ENCODE data around the gene EXOC6B.
"Not testable (repeated sequence)": the region's sequence is repeated elsewhere in the genome, so short reads cannot be mapped to it uniquely, and the experiment has no call there.

EXOC6B gene

DNA sequence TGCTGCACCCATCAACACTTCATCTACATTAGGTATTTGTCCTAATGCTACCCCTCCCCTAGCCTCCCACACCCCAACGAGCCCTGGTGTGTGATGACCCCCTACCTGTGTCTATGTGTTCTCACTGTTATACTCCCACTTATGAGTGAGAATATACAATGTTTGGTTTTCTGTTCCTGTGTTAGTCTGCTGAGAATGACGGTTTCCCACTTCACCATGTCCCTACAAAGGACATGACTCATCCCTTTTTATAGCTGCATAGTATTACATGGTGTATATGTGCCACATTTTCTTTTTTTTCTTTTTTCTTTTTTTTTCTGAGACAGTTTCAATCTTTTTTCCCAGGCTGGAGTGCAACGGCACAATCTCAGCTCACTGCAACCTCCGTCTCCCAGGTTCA, 394.1 kb downstream of the EXOC6B start:
- DNase-seq (ENCODE audit: low spot score), result no peak

DNA sequence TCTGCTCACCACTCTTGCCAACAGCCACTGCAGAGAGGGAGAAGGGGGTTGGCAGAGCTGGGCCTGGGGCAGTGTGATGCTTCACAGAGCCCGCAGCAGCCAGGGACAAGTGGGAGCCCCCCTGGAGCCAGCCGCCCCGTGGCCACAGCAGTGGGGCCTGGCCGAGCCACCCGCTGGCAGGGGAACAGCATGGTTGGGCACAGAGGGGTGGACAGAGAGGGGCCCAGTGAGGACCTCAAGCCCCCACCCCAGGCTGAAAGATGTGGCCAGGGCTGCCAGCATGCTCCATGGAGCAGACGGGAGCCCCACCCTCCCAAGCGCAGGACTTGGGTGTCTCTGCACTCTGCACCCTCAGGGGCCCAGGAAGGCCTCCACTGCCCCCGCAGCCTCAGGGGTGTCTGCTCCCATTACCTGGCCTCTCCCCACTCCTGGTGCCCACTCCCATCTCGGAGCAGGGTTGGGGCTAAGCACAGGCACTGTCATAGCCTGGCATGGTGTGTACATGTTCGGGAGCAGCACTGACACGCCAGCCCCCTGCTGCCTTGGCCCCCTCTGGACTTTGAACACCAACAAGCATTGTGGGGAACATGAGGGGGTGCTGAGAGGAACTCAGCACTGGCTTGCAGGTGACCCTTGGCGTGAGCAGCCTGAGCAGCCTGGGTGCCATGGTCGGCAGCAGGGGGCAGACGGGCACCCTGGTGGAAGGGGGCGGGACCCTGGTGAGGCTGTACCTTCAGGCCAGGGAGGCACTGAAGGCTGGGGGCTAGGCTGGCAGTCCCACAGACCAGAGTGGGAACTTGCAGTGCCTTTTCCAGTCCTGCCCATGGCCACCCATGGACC, 398.6 kb downstream of the EXOC6B start:
- DNase-seq (ENCODE audit: low spot score), result no peak

DNA sequence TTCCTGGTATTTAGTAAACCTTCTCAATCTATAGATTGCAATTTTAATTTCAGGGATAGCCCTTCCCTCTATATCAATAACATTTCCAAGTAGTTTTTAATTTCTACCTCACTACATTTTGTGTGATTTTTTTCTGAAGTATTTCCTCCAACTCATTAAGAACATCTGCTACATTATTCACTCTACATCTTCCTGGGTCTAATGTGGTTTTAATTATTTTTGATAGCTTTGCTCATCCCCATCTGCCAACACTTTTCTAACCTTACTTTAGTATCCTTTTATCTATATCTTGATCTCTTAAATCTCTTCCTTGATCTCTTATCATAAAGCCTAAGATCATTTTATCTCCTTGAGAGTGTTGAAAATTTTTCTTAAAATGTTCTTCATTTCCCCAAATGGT, 399.8 kb downstream of the EXOC6B start:
- no peak for DNase-seq (ENCODE audit: low spot score)

DNA sequence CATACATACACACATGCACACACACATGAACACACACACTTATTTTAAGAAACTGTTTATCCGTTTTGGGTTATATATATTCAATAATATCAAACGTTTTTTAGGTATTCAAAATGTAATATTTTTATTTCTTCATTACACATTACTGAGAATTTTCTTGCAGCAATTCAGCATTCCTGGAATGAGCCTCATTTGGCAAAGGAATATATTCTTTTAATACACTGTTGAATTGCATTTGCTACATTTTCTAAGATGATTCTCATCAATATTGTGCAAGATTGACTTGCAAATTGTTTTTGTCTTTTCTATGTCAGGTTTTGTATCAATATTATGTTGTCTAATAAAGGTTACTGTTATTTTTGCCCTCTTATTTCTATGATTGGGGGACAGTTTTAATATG, 402.1 kb downstream of the EXOC6B start:
- no peak for DNase-seq (ENCODE audit: low spot score)

DNA sequence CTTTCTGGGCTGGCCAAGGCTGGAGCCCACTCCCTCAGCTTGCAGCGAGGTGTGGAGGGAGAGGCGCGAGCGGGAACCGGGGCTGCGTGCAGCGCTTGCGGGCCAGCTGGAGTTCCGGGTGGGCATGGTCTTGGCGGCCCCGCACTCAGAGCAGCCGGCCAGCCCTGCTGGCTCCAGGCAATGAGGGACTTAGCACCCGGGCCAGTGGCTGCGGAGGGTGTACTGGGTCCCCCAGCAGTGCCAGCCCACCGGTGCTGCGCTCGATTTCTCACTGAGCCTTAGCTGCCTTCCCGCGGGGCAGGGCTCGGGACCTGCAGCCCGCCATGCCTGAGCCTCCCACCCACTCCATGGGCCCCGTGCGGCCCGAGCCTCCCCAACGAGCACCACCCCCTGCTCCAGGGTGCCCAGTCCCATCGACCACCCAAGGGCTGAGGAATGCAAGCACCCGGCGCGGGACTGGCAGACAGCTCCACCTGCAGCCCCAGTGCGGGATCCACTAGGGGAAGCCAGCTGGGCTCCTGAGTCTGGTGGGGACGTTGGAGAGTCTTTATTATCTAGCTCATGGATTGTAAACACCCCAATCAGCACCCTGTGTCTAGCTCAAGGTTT, 404.0 kb downstream of the EXOC6B start:
- not testable (repeated sequence) for DNase-seq (ENCODE audit: low spot score)

DNA sequence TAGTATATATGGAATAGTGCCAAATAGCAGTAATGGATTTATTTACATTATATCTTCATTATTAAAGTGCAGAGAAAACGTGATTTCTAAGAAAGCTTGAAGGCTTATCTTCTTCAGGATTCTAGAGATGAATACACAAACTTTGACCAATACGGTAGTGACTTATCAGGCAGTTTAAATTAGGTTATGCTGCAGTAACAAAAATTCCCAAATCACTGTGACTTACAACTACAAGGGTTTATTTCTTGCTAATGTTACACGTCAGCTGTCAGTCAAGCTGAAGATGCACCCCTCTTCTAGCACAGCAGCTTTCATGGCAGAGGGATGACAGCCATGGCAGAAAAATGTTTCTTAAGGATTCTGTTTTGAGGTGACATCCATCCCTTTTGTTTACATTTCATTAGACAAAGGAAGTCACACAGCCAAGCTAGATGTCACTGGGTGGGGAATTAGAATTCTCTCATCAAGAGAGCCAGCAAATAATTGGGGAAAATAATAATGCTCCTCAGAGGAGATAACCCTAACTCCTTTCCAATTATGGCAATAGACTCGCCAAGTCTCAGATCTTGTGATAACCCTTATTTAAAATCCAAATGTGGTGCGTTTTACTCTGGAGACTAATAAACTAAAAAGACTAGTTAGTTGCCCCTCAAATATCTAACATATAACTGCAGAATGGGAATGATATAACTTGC, 409.9 kb downstream of the EXOC6B start:
- no peak for DNase-seq (ENCODE audit: low spot score)

DNA sequence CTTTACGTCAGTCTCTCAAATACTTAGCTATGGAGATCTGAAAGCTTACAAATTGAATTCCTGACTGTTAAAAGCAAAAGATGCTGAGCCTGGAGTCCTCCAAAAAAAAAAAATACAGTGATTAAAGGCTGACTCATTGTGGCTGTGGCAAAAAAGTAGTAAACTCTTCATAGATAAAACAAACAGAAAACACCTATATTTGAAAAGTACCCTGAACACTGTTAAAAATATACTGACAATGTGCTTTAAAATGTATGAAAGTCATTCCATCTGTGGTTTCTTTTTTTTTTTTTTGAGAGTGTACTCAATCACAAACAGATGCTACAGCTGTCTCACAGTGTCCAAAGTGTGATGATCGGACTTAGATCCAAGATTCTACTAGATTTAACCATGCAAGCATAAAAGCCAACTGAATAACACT, 410.6 kb downstream of the EXOC6B start:
- DNase-seq (ENCODE audit: low spot score), result no peak

DNA sequence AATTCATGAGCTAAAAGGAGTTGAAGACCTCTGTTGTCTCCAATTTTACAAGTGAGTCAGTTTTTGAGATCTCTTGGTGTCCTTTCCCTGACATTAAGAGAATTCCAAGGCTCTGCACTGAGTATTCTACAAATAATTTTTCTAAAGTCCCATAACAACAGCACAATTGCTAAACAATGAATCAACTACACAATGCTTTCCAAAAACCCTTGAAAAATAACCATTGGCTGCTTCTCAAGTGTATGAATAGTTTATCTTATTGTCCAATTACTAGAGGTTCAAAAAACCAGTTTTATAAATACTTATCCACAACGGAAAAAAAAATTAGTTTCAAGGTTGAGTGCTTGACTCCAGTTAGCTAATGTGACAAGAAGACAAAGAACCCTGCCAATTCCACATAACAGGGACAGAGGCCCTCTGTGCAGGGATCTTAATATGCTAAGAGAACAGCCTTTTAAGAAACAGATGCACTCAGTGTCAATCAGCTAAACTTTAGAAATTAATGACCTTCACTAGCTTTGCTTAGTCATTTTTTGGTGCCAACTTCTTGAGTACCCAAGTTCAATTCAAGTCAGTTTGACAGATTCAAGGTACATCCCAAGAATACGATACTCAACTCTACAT, 411.6 kb downstream of the EXOC6B start:
- no peak for DNase-seq (ENCODE audit: low spot score)

DNA sequence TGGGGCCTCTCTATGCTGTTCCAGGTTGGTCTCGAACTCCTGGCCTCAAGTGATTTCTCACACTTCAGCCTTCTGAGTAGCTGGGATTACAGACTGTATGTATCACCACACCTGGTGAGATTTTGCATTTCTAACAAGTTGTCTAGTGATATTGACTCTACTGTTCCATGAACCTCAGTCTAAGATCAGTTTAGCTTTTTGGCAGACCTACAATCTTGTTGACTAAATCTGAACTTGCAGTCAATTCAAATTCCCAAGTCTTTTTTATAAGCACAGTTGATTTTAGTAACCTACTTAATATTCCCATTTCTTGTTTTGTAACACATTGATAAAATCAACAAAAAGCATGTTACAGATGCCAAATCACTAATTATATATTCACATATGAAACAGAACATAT, 412.1 kb downstream of the EXOC6B start:
- no peak for DNase-seq (ENCODE audit: low spot score)

DNA sequence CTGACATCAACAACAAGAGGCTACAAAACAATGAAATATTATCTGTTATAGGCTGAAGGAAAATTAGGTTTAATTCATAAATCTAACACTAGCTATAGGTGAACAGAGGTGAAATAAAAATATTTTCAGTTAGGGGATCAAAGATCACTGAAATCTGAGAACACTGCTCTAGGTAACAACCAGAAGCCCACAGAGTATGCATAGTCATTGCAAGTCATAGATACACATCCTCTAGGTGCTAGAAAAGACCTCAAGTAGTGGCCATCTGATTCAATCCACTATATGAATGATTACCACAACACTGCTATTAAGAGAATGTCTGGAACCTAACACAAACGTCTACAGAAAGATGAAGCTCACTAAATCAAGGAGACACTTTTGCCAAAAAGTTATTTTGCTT, 413.6 kb downstream of the EXOC6B start:
- DNase-seq (ENCODE audit: low spot score), result no peak

DNA sequence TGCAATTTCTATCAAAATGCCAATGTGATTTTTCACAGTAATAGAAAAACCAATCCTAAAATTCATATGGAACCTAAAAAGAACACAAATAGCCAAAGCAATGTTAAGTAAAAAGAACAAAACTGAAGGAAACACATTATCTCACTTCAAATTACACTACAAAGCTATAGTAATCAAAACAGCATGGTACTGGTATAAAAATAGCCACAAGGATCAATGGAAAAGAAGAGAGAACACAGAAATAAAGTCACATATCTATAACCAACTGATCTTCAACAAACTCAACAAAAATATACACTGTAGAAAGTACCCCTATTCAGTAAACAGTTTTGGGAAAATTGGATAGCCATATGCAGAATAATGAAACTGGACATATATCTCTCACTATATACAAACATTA, 426.0 kb downstream of the EXOC6B start:
- DNase-seq (ENCODE audit: low spot score), result no peak

DNA sequence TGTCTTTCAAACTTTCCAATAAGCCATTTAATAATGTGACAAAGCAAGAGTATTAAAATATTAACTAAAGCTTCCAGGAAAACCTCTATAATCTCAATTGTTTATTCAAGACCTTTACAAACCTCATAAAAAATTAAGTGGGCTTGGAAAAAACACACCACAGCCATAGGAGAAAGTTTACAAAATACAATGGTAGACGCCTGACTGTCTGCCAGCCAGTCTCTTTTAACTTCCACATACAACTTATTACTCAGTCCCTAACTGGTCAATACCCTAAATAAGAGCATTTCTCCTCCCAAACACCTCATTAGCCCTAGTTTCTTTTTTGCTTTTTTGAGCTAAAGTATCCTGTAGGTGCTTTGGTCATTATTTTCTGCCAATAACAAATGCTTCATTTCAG, 430.7 kb downstream of the EXOC6B start:
- no peak for DNase-seq (ENCODE audit: low spot score)

DNA sequence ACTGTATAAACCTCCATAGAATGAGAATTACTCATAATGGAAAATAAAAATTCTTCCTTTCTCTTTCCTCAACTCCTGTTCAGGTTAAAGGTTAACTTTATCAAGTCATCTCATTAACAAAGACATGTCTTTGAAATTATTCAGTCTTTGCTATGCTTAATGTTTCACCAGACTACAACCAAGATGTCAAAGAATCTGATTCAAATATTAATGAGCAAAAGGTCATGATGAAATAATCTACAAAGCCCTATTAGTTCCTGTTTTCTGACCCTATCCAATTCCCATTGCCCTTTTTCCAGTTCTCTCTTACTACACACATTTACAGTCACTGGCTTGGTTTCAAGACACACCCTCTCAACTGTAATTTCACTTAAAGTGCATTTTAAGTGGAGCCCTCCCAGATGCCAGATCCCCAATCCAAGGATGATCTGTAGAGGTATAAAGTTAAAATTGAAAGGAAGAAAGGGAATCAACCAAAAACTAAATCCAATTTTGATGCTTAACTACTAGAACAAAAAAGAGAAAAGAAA, 431.2 kb downstream of the EXOC6B start:
- DNase-seq (ENCODE audit: low spot score), result no peak

DNA sequence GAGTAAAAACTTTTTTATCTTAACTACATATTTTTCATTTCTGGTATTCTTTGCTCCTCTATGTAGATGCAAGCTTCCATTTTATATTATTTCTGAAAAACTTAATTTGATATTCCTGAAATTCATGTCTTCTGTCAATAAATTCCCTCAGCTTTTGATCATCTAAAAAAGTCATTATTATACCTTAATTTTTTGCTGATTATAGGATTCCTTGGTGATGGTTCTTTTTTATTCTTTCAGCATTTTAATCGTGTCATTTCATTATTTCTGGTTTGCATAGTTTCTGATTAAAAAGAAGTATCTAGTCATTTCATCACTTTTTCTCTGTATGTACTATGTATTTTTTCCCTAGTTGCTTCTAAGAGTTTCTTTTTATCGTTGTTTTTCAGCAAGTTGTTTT, 436.4 kb downstream of the EXOC6B start:
- DNase-seq (ENCODE audit: low spot score), result no peak

DNA sequence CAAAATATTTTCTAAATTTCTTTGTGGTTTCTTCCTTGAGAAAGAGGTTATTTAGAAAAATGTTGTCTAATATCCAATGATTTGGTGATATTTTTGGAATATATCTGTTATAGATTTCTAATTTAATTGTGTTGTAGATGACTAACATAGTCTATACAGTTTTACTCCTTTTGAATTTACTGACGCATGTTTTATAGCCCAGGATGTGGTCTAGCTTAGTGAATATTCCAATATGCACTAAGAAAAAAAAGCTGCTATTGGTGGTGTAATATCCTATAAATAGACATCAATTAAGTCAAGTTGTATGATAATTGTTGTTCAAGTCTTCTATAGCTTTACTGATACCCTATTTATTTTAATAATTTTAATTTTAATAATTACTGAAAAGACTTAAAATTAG, 437.6 kb downstream of the EXOC6B start:
- DNase-seq (ENCODE audit: low spot score), result no peak

DNA sequence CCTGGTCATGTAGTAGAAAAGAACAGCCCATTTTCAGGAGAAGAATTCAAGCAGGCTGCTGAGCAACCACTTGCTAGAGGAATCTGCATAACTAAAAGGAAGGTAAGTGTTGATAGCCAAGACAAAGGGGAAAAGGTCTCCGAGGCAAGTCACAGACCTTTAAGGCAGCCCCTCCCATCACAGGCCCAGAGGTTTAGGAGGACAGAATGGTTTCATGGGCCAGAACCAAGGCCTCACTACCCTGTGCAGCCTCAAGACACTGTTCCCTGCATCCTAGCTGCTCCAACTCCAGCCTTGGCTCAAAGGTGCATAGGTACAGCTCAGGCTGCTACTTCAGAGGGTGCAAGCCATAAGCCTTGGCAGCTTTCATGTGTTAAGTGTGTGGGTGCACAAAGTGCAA, 439.5 kb downstream of the EXOC6B start:
- DNase-seq (ENCODE audit: low spot score), result no peak

DNA sequence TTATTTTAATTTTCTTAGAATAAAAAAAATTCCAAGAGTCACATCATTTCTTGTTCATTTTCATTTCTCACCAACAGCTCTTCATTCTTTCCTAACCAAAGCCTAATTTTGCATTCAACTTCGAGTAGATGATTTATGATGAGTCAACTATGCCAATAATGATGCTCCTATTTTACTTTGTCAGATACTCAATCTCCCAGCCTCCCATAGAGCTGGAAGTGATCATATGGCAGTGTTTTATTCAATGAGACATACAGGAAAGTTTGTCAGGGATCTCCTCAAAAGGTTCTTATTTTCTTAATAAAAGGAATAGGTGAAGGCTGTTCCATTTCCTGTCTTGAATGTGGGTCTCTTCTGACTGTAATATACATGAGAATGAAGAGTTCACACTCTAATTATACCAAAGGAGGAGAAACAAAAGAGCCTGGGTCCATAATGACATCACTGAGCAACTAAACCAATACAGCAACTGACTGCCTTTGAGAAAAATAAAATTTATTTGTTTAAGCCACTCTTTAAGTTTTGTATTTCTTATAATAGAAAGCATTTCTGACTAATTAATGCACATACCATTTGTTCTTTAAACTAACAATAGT, 447.0 kb downstream of the EXOC6B start:
- no peak for DNase-seq (ENCODE audit: low spot score)

DNA sequence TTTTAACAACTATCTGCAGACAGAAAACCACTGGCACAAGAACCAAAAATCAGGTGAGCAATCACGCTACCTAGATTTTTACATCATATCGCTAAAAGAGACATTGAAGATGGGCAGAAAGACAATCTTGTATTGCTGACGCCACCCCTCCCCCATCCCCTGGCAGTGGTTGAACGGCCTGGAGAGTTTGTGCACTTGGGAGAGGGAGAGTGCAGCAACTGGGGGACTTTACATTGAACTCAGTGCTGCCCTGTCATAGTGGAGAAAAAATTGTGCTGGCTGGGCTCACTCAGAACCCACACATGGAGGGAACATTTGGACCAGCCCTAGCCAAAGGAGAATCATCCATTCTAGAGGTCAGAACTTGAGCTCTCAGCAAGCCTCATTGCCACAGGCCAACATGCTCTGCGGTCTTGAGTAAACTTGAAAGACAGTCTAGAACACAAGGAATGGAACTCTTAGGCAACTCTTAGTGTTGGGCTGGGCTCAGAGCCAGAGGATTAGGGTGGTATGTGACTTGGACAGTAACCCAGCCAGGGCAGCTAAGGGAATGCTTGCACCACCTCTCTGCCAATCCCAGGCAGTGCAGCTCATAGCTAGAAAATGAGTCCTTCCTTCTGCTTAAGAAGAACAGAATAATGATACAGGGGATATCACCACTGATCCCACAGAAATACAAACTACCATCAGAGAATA, 458.2 kb downstream of the EXOC6B start:
- DNase-seq (ENCODE audit: low spot score), result no peak

DNA sequence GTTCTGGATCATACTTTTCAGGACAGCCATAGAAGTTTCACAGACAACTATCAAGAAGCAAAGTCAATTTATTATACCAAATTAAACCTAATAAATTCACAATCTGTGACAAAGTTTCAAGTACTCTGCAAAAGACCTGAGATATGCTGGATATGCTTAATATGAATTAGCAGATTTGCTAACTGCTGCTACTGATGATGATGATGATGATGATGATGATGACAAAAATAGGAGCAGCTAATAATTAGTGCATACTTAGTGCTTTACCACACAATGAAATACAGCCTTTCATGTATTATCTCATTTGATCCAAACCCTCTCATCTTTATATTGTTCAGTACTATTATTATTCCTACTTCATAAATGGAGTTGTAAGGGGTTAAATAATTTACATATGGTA, 462.4 kb downstream of the EXOC6B start:
- DNase-seq (ENCODE audit: low spot score), result no peak

DNA sequence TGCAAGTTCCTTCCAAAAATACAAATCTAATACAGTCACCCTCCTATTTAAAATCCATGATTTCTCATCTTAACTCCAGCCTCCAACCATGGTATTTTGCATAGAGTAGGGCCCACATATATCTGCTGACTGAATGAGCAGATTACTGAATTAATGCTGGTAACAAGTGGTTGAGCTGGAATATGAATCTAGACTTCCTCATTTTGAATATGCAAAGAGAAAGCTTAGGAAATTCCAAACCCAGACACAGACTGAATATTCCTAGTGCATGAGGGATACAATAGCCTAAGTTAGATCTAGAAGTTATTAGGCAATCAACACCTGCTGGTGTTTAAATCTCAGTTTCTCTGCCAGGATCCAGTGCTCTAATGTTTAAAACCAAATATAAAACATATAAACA, 463.1 kb downstream of the EXOC6B start:
- no peak for DNase-seq (ENCODE audit: low spot score)

DNA sequence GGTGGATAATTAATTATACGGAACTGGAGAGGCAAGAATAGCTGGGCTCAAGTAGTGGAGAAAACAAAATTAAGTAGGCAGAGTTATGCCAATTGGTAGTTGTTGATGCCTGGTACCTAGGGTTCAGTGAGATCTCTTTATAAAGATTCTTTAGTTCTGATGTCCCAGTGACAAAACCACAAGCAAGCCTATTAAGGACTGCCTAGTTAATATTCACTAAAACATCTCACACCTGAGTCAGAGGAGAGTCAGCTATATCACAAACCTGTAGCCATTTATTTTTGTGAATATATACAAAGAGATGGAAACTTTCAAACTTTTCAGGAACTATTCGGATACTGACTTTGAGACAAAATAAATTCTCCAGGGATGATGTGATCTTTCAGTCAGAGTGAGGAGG, 464.3 kb downstream of the EXOC6B start:
- DNase-seq (ENCODE audit: low spot score), result no peak

DNA sequence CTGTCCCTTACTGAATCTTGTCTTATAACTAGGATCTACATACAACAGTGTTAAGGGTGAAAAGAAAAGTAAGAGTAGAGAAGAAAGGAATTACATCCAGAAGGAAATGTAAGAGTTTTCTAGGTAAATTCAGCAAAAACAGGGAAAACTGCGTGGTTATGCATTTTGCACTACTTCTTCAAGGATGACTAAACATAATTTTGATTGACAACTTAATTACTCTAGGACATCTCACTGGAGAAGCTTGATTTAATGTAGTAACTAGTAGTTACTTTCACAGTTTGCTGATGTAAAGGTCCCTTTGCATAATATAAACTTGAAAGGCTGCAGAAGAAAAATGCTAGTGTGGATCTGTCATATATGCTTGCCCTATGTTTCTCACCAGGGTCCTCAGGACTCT, 464.8 kb downstream of the EXOC6B start:
- no peak for DNase-seq (ENCODE audit: low spot score)

Data from CD4-positive, alpha-beta T cell treated with Interleukin-15 for 4 hours (primary cell).